Prostate gland (tissue), 2 donors: Measurements from ENCODE around the gene IGF2BP2. TPM values are rescaled to one million over a fixed set of nuclear protein-coding genes. Genes with fewer than 3 reads are reported as not detected.

Experiments
- DNase-seq: peaks from one replicate; pipeline ENCODE4 v3.0.0-alpha.2; 2019; ENCODE audit warnings: low spot score
- H3K27ac ChIP-seq, 2 donors: fragments of 200-600 bp; sonication (generic); 2 replicates each; pipeline ENCODE4 v1.5.1; 2017 to 2019
- H3K27me3 ChIP-seq: fragments of 200-600 bp; sonication (generic); replicated peaks from 2 replicates; pipeline ENCODE4 v1.5.1; 2019; ENCODE audit not compliant: insufficient read depth
- H3K36me3 ChIP-seq, 2 donors: fragments of 200-600 bp; sonication (generic); 1 replicate in 1 of 2; 2 replicates in 1 of 2; pipeline versions ENCODE4 v1.5.1 to v1.8.1; 2017 to 2019
- H3K4me1 ChIP-seq: fragments of 200-600 bp; sonication (generic); replicated peaks from 2 replicates; pipeline ENCODE4 v1.5.1; 2019
- H3K4me3 ChIP-seq, 2 donors: fragments of 200-600 bp; sonication (generic); 2 replicates each; pipeline ENCODE4 v1.5.1; 2017 to 2019
- H3K9me3 ChIP-seq: fragments of 200-600 bp; sonication (generic); 2 replicates; pipeline ENCODE4 v1.5.1; 2017
- CTCF ChIP-seq, 4 experiments: fragments of 200-600 bp in 2 of 4; fragments of 450-650 bp in 2 of 4; sonication (generic) in 2 of 4; IDR thresholded peaks; 1 replicate in 3 of 4; 2 replicates in 1 of 4; pipeline ENCODE4 v1.5.1; 2016 to 2019; ENCODE audit warnings: antibody characterized with exemption in 4 of 4, mild to moderate bottlenecking in 2 of 4, moderate library complexity in 2 of 4
- POLR2A ChIP-seq: fragments of 450-650 bp; IDR thresholded peaks from one replicate; pipeline ENCODE4 v1.6.1; 2016; ENCODE audit warnings: antibody characterized with exemption, mild to moderate bottlenecking
- POLR2AphosphoS5 ChIP-seq: sonication (generic); formaldehyde crosslinking; IDR thresholded peaks from one replicate; pipeline ENCODE4 v1.6.1; 2017; ENCODE audit warnings: antibody characterized with exemption
- WGBS: methylation state at CpG from one replicate; pipeline ENCODE4 v1.1.5; 2018; 5-methylcytosine and 5-hydroxymethylcytosine counted together
- intact Hi-C: fragments of 100-400 bp; cut with DNase I; formaldehyde crosslinking; loops from one replicate; pipeline ENCODE4 v1.14.2; 2022
- total RNA-seq, 2 donors: library from RNA; depleted of rRNA; stranded (reverse); fragments of >200 nt; gene quantifications; one replicate each; pipeline ENCODE4 v1.1.0, GENCODE V29; 2016

Gene IGF2BP2
- total RNA-seq, 2 donors from 2014 or later: 1.2 to 8.8 TPM

DNA sequence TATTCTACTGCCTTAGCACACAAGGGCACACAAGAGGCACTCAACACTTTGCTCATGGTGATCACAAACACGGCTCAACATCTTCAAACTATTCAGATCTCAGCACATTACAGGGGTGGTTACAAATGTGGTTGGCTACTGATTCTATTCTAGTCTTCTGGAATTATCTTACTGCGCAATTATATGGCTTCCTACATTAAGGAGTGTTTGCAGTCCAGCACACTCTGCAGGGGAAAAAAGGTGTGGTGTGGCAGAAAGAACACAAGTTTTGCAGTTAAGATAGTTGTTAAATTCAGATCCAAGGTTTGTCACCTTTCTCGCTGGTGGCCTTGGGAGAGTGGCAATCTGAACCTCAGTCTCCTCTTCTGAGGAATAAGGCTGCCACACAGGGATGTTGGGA lies 31.9 kb downstream of the IGF2BP2 start:
- Histone ChIP-seq H3K36me3 (no peaks in the 10 kb centered on the region), H3K4me3 (no peak overlapping the region), H3K4me1 (no peaks in the 10 kb centered on the region), H3K27ac (no peak overlapping the region), H3K27me3 (no peaks in the 10 kb centered on the region), H3K9me3 (no peaks in the 10 kb centered on the region)
- DNase-seq: no peak
- TF ChIP-seq POLR2A: no peak
- no peak for TF ChIP-seq CTCF (IDR thresholded peaks at IDR 0.05)
- no peak for TF ChIP-seq POLR2AphosphoS5
- intact Hi-C loops: no loop called here
- 95% methylated on average over 3 of the region's 3 CpGs for WGBS

GRCh38 chr3:185789891-185790830 lies 34.7 kb downstream of the IGF2BP2 start:
- Histone ChIP-seq H3K4me3 (no peak overlapping the region), H3K9me3 (no peaks in the 10 kb centered on the region), H3K27me3 (no peaks in the 10 kb centered on the region), H3K36me3 (no peaks in the 10 kb centered on the region), H3K4me1 (no peaks in the 10 kb centered on the region), H3K27ac (no peak overlapping the region)
- intact Hi-C loops: no loop called here
- no peak for DNase-seq
- WGBS: 80% methylated on average over 5 of the region's 5 CpGs
- no peak for TF ChIP-seq POLR2AphosphoS5
- TF ChIP-seq POLR2A: no peak
- no peak for TF ChIP-seq CTCF (IDR thresholded peaks at IDR 0.05)

DNA sequence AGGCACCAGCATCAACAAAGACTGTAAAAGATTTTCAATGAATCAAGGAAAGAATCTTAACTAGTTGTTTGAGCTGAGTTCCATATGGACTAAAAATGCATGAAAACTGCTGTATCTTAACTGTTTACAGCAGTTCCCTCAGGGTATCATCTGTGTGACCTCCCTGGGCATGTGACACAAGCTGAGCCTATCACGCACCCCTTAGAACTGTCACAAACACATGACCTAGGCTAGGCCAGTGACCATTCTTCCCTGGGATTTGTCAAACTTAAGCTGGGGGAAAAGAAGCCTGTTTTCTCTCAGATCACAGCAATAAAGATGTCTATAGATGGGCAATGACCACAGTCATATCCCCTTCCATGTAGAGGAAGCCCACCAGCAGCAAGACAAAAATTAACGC lies 35.7 kb downstream of the IGF2BP2 start:
- Histone ChIP-seq H3K9me3 (no peaks in the 10 kb centered on the region), H3K36me3 (no peaks in the 10 kb centered on the region), H3K4me3 (no peak overlapping the region), H3K4me1 (no peaks in the 10 kb centered on the region), H3K27ac (no peak overlapping the region), H3K27me3 (no peaks in the 10 kb centered on the region)
- intact Hi-C loops: no loop called here
- 98% methylated on average over 2 of the region's 2 CpGs for WGBS
- TF ChIP-seq POLR2AphosphoS5 (no peak), CTCF (IDR thresholded peaks at IDR 0.05) (no peak), POLR2A (no peak)
- no peak for DNase-seq

DNA sequence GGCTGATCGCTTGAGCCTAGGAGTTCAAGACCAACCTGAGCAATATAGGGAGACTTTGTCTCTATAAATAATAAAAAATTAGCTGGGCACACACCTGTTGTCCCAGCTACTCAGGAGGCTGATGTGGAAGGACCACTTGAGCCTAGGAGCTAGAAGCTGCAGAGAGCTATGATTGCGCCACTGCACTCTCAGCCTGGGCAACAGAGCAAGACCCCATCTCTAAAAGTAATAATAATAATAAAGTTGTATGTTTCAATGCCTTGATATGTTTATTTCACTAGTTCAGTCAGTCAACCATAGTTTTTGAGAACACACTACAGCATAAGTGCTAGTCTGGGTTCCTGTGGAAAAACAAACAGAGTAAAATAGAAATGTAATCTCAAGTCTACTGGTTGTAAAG lies 36.5 kb downstream of the IGF2BP2 start:
- H3K9me3 ChIP-seq: no peaks in the 10 kb centered on the region
- no peak for DNase-seq

More for the DNA sequence above, 36.5 kb downstream of the IGF2BP2 start:
- 100% methylated on average over 2 of the region's 2 CpGs for WGBS
- no peaks in the 10 kb centered on the region for H3K4me1 ChIP-seq
- H3K27me3 ChIP-seq: no peaks in the 10 kb centered on the region
- TF ChIP-seq CTCF (IDR thresholded peaks at IDR 0.05) (no peak), POLR2A (no peak), POLR2AphosphoS5 (no peak)
- H3K4me3 ChIP-seq: no peak overlapping the region
- intact Hi-C loops: no loop called here
- H3K36me3 ChIP-seq: no peaks in the 10 kb centered on the region
- no peak overlapping the region for H3K27ac ChIP-seq
